HG03575 (cell line): Measurements from ENCODE around the gene HDAC4.
"Not testable (repeated sequence)": the region's sequence is repeated elsewhere in the genome, so short reads cannot be mapped to it uniquely, and the experiment has no call there.

Experiments
- ATAC-seq: cut with Tn5 transposase; IDR thresholded peaks from one replicate; pipeline ENCODE4 v1.9.1; 2021; ENCODE audit not compliant: unreplicated experiment, insufficient number of reproducible peaks, low FRiP score; ENCODE audit errors: extremely low read depth

The HDAC4 gene

GRCh38 chr2:239070466-239070865, 330.4 kb downstream of the HDAC4 start:
- no peak for ATAC-seq

- ATAC-seq, result not testable (repeated sequence)
Measured at GRCh38 chr2:239069362-239070333, 331.2 kb downstream of the HDAC4 start.

- no peak for ATAC-seq
Measured at GRCh38 chr2:239068411-239068810, 332.4 kb downstream of the HDAC4 start.

GRCh38 chr2:239067196-239067865, 333.5 kb downstream of the HDAC4 start:
- ATAC-seq, result no peak

GRCh38 chr2:239066597-239066996, 334.2 kb downstream of the HDAC4 start:
- ATAC-seq, result no peak

- no peak for ATAC-seq
Measured at GRCh38 chr2:239065962-239066361, 334.9 kb downstream of the HDAC4 start.

- ATAC-seq, result no peak
Measured at GRCh38 chr2:239065537-239065936, 335.3 kb downstream of the HDAC4 start.

- ATAC-seq, result no peak
Measured at GRCh38 chr2:239064891-239065290, 335.9 kb downstream of the HDAC4 start.

GRCh38 chr2:239064253-239064652, 336.6 kb downstream of the HDAC4 start:
- no peak for ATAC-seq

GRCh38 chr2:239062743-239063142, 338.1 kb downstream of the HDAC4 start:
- no peak for ATAC-seq

GRCh38 chr2:239061824-239062570, 338.8 kb downstream of the HDAC4 start:
- no peak for ATAC-seq

- ATAC-seq, result no peak
Measured at GRCh38 chr2:239061121-239061666, 339.6 kb downstream of the HDAC4 start.

- ATAC-seq, result no peak
Measured at GRCh38 chr2:239060676-239061075, 340.1 kb downstream of the HDAC4 start.

GRCh38 chr2:239059854-239060253, 341.0 kb downstream of the HDAC4 start:
- no peak for ATAC-seq

GRCh38 chr2:239058766-239059165, 342.1 kb downstream of the HDAC4 start:
- ATAC-seq, result no peak

GRCh38 chr2:239057533-239057932, 343.3 kb downstream of the HDAC4 start:
- ATAC-seq, result no peak

GRCh38 chr2:239056611-239057010, 344.2 kb downstream of the HDAC4 start:
- ATAC-seq, result no peak

- ATAC-seq, result no peak
Measured at GRCh38 chr2:239055756-239056493, 344.9 kb downstream of the HDAC4 start.

- ATAC-seq, result no peak
Measured at GRCh38 chr2:239054921-239055320, 345.9 kb downstream of the HDAC4 start.
